Motor neuron (in vitro differentiated cells): ENCODE data around the gene DOCK2. TPM values are rescaled to one million over a fixed set of nuclear protein-coding genes. Genes with fewer than 3 reads are reported as not detected.
A peak's percentile ranks its signal among the peaks of the same experiment; 100 is the strongest.

Source experiments
- ATAC-seq, 8 experiments: fragments of 200-7000 bp; cut with Tn5 transposase; replicated peaks in 6 of 8; 2 replicates each; pipeline ENCODE4 v1.8.0; 2021; ENCODE audit warnings: mild to moderate bottlenecking in 8 of 8, moderate library complexity in 8 of 8
- H3K27ac ChIP-seq, 2 donors: fragments of 250-450 bp; sonication (Bioruptor Pico); 2 replicates each; pipeline ENCODE4 v1.9.0; 2021; ENCODE audit warnings: antibody characterized with exemption in 2 of 2, mild to moderate bottlenecking in 2 of 2, moderate library complexity in 1 of 2
- H3K4me1 ChIP-seq, 2 donors: fragments of 250-450 bp; sonication (Bioruptor Pico); replicated peaks in 1 of 2; 2 replicates each; pipeline ENCODE4 v1.6.1; 2021; ENCODE audit warnings: antibody characterized with exemption in 2 of 2, mild to moderate bottlenecking in 2 of 2, moderate library complexity in 1 of 2
- H3K4me3 ChIP-seq, 5 donors: fragments of 250-450 bp; sonication (Bioruptor Pico); 2 replicates each; pipeline ENCODE4 v1.9.0; 2021; ENCODE audit warnings: antibody characterized with exemption in 5 of 5, mild to moderate bottlenecking in 5 of 5, moderate library complexity in 4 of 5
- WGBS, 10 experiments: fragments of 450-650 bp; shearing (Covaris generic); methylation state at CpG; one replicate each; pipeline ENCODE4 v1.0.0; 2022; 5-methylcytosine and 5-hydroxymethylcytosine counted together
- in situ Hi-C, 9 experiments: fragments of 400-800 bp; cut with MboI; loops; one replicate each; pipeline ENCODE4 v1.15.0; 2021; ENCODE audit warnings: low sequenced_read_pairs in 9 of 9, low pct_unique_long_range_greater_than_20kb in 2 of 9; ENCODE audit not compliant: unreplicated experiment in 9 of 9
- total RNA-seq, 8 experiments: library from RNA; unstranded; fragments of 300-600 nt; gene quantifications; 2 replicates each; pipeline versions ENCODE4 v1.2.3 to v1.2.4, GENCODE V29; 2022

The DOCK2 gene
- total RNA-seq, 8 experiments from 2014 or later: 0.18 to 105 (median 0.89) TPM

- Histone ChIP-seq H3K4me1 (peaks cover under 1% of the 10 kb centered on the region in 2 donors), H3K4me3 (no peak overlapping the region), H3K27ac (no peak overlapping the region)
- no peak for ATAC-seq
- in situ Hi-C loops: loop anchor here in 2 of 9 experiments (25.0 kb wide), 3 partner anchors 102 to 502 kb away; no protein-coding TSS in a partner anchor
- 20 to 100% (median 43%) methylated on average over 1 to 3 of the region's 3 CpGs; no CpG with 5 or more reads in 2 of the 10 experiments for WGBS, 10 experiments
These were observed 473.5 kb downstream of the DOCK2 start for GRCh38 chr5:170110403-170111087.

- no peak overlapping the region for H3K27ac ChIP-seq
- ATAC-seq: no peak
- H3K4me3 ChIP-seq: no peak overlapping the region
- H3K4me1 ChIP-seq: no peaks in the 10 kb centered on the region
- 36 to 100% (median 60%) methylated on average over 1 to 6 of the region's 8 CpGs; no CpG with 5 or more reads in 3 of the 10 experiments for WGBS, 10 experiments
- in situ Hi-C loops: loop anchor here in 2 of 9 experiments (25.0 kb wide), 3 partner anchors 101 to 501 kb away; no protein-coding TSS in a partner anchor
These were observed 474.2 kb downstream of the DOCK2 start for GRCh38 chr5:170111088-170111785.

GRCh38 chr5:170112876-170113521 is 475.9 kb downstream of the DOCK2 start:
- Histone ChIP-seq H3K4me1 (no peaks in the 10 kb centered on the region), H3K4me3 (no peak overlapping the region), H3K27ac (peak overlapping the region in 1 of 2 donors; percentile 34)
- 0 to 80% (median 43%) methylated on average over 1 to 2 of the region's 6 CpGs; no CpG with 5 or more reads in 1 of the 10 experiments for WGBS, 10 experiments
- in situ Hi-C loops: loop anchor here in 2 of 9 experiments (25.0 kb wide), 3 partner anchors 99 to 499 kb away; no protein-coding TSS in a partner anchor
- peak in 1 of 8 experiments; percentile 15 for ATAC-seq

- no peak for ATAC-seq
- in situ Hi-C loops: loop anchor here in 2 of 9 experiments (25.0 kb wide), 3 partner anchors 99 to 499 kb away; no protein-coding TSS in a partner anchor
- WGBS, 10 experiments: 39 to 100% (median 71%) methylated on average over 1 to 3 of the region's 3 CpGs
- no peaks in the 10 kb centered on the region for H3K4me1 ChIP-seq
- H3K27ac ChIP-seq: no peak overlapping the region
- no peak overlapping the region for H3K4me3 ChIP-seq
These were observed 476.4 kb downstream of the DOCK2 start for GRCh38 chr5:170113522-170113900.

GRCh38 chr5:170114271-170114670 is 477.2 kb downstream of the DOCK2 start:
- in situ Hi-C loops: loop anchor here in 2 of 9 experiments (25.0 kb wide), 3 partner anchors 98 to 498 kb away; no protein-coding TSS in a partner anchor
- H3K4me1 ChIP-seq: no peaks in the 10 kb centered on the region
- WGBS, 10 experiments: 43 to 100% (median 60%) methylated on average over 1 to 4 of the region's 7 CpGs; no CpG with 5 or more reads in 3 of the 10 experiments
- ATAC-seq: no peak
- H3K27ac ChIP-seq: no peak overlapping the region
- H3K4me3 ChIP-seq: no peak overlapping the region

- ATAC-seq: no peak
- H3K4me1 ChIP-seq: no peaks in the 10 kb centered on the region
- no peak overlapping the region for H3K27ac ChIP-seq
- H3K4me3 ChIP-seq: no peak overlapping the region
- 0 to 100% (median 80%) methylated on average over 1 to 2 of the region's 2 CpGs; no CpG with 5 or more reads in 3 of the 10 experiments for WGBS, 10 experiments
- in situ Hi-C loops: loop anchor here in 2 of 9 experiments (25.0 kb wide), 3 partner anchors 96 to 496 kb away; no protein-coding TSS in a partner anchor
These were observed 478.9 kb downstream of the DOCK2 start for GRCh38 chr5:170115925-170116324.

GRCh38 chr5:170117736-170118135 is 480.7 kb downstream of the DOCK2 start:
- in situ Hi-C loops: loop anchor here in 2 of 9 experiments (25.0 kb wide), 3 partner anchors 95 to 495 kb away; no protein-coding TSS in a partner anchor
- Histone ChIP-seq H3K4me3 (no peak overlapping the region), H3K27ac (no peak overlapping the region), H3K4me1 (no peaks in the 10 kb centered on the region)
- WGBS, 10 experiments: 20 to 100% (median 52%) methylated on average over 1 of the region's 2 CpGs; no CpG with 5 or more reads in 6 of the 10 experiments
- ATAC-seq: no peak

GRCh38 chr5:170120576-170120975 is 483.5 kb downstream of the DOCK2 start:
- WGBS, 10 experiments: 0 to 100% (median 67%) methylated on average over 1 to 2 of the region's 2 CpGs; no CpG with 5 or more reads in 5 of the 10 experiments
- Histone ChIP-seq H3K4me3 (no peak overlapping the region), H3K4me1 (no peaks in the 10 kb centered on the region), H3K27ac (no peak overlapping the region)
- ATAC-seq: no peak
- in situ Hi-C loops: loop anchor here in 2 of 9 experiments (25.0 kb wide), 3 partner anchors 92 to 492 kb away; no protein-coding TSS in a partner anchor

- ATAC-seq: no peak
- WGBS, 10 experiments: 6 to 94% (median 83%) methylated on average over 3 to 7 of the region's 7 CpGs; no CpG with 5 or more reads in 3 of the 10 experiments
- in situ Hi-C loops: loop anchor here in 2 of 9 experiments (25.0 kb wide), 3 partner anchors 91 to 491 kb away; no protein-coding TSS in a partner anchor
- Histone ChIP-seq H3K27ac (no peak overlapping the region), H3K4me3 (no peak overlapping the region), H3K4me1 (no peaks in the 10 kb centered on the region)
These were observed 484.2 kb downstream of the DOCK2 start for GRCh38 chr5:170121321-170121720.

- Histone ChIP-seq H3K27ac (no peak overlapping the region), H3K4me3 (no peak overlapping the region), H3K4me1 (no peaks in the 10 kb centered on the region)
- in situ Hi-C loops: no loop called here
- no peak for ATAC-seq
- WGBS, 10 experiments: 0 to 88% (median 29%) methylated on average over 1 of the region's 1 CpG; no CpG with 5 or more reads in 3 of the 10 experiments
These were observed 489.0 kb downstream of the DOCK2 start for GRCh38 chr5:170126061-170126460.

- H3K27ac ChIP-seq: no peak overlapping the region
- WGBS, 10 experiments: 0 to 83% (median 76%) methylated on average over 1 of the region's 1 CpG; no CpG with 5 or more reads in 4 of the 10 experiments
- no peaks in the 10 kb centered on the region for H3K4me1 ChIP-seq
- no peak overlapping the region for H3K4me3 ChIP-seq
- in situ Hi-C loops: no loop called here
- ATAC-seq: no peak
These were observed 489.6 kb downstream of the DOCK2 start for GRCh38 chr5:170126626-170127025.

- in situ Hi-C loops: no loop called here
- no peak overlapping the region for H3K4me3 ChIP-seq
- no peak for ATAC-seq
- H3K27ac ChIP-seq: no peak overlapping the region
- H3K4me1 ChIP-seq: peaks cover 8 to 10% of the 10 kb centered on the region in 2 donors
- WGBS, 10 experiments: 43 to 100% (median 88%) methylated on average over 1 to 3 of the region's 3 CpGs; no CpG with 5 or more reads in 4 of the 10 experiments
These were observed 494.2 kb downstream of the DOCK2 start for GRCh38 chr5:170131235-170131634.
